AG04450 (cell line): ENCODE data around the gene UQCR11. TPM values are rescaled to one million over a fixed set of nuclear protein-coding genes. Genes with fewer than 3 reads are reported as not detected.

Experiments used
- CTCF ChIA-PET: fragments of 300-600, 350-600 bp; formaldehyde crosslinking; extraction: SDS; loops from one replicate; lab custom pipeline; 2022; ENCODE audit warnings: antibody characterized with exemption, inconsistent platforms; lab: Charles Lee
- POLR2A ChIA-PET: fragments of 350-600 bp; formaldehyde crosslinking; extraction: SDS; loops from one replicate; lab custom pipeline; 2021; ENCODE audit warnings: antibody characterized with exemption, inconsistent platforms; lab: Yijun Ruan, JAX
- DNase-seq: peaks from one replicate; pipeline ENCODE4 v3.0.0-alpha.2; 2011; ENCODE audit warnings: low read depth, low spot score
- H3K27ac ChIP-seq: one replicate; pipeline ENCODE4 v1.5.1; 2012; ENCODE audit warnings: low read depth, low read length, control low read depth
- H3K27me3 ChIP-seq: one replicate; pipeline ENCODE4 v1.6.0; 2012; ENCODE audit warnings: low read length; ENCODE audit not compliant: control insufficient read depth, insufficient read depth
- H3K4me3 ChIP-seq: 2 replicates; pipeline ENCODE4 v1.5.1; 2011; ENCODE audit warnings: mild to moderate bottlenecking, low read depth, low read length, control low read depth
- H3K9me3 ChIP-seq: 2 replicates; pipeline ENCODE4 v1.5.1; 2012; ENCODE audit warnings: low read length; ENCODE audit not compliant: control insufficient read depth, insufficient read depth
- CTCF ChIP-seq: IDR thresholded peaks from 2 replicates; pipeline ENCODE4 v1.5.1; 2011; ENCODE audit warnings: low read depth, low read length, control low read depth, inconsistent platforms
- polyA plus RNA-seq: library from polyadenylated mRNA; depleted of rRNA; stranded (reverse); fragments of >200 nt; gene quantifications from 2 replicates; pipeline ENCODE4 v1.2.3, GENCODE V29; 2011; rRNA removed
- small RNA-seq: library from RNA; depleted of rRNA; stranded (forward); fragments of <200 nt; gene quantifications from one replicate; pipeline ENCODE3, GENCODE V24; 2012; ENCODE audit warnings: low read depth; ENCODE audit not compliant: insufficient read length

Gene UQCR11
- polyA plus RNA-seq, 1 experiment, result 153 TPM

GRCh38 chr19:1554968-1555367 lies 50.3 kb downstream of the UQCR11 start:
- ChIA-PET CTCF (no interaction called here), POLR2A (no interaction called here)
- Histone ChIP-seq H3K27ac (no peak overlapping the region), H3K27me3 (no peaks in the 10 kb centered on the region), H3K9me3 (no peaks in the 10 kb centered on the region; the same call in 1 of the 2 replicates), H3K4me3 (no peak overlapping the region)
- no peak for TF ChIP-seq CTCF
- no peak for DNase-seq

- Histone ChIP-seq H3K27ac (no peak overlapping the region), H3K27me3 (no peaks in the 10 kb centered on the region), H3K4me3 (no peak overlapping the region), H3K9me3 (no peaks in the 10 kb centered on the region; the same call in 1 of the 2 replicates)
- no peak for TF ChIP-seq CTCF
- POLR2A ChIA-PET, result no interaction called here
- no peak for DNase-seq
- CTCF ChIA-PET, result no interaction called here
Measured at GRCh38 chr19:1553415-1553814, 51.8 kb downstream of the UQCR11 start.

GRCh38 chr19:1551068-1552040 lies 53.9 kb downstream of the UQCR11 start:
- Histone ChIP-seq H3K4me3 (no peak overlapping the region), H3K27me3 (no peaks in the 10 kb centered on the region), H3K9me3 (no peaks in the 10 kb centered on the region; the same call in 1 of the 2 replicates), H3K27ac (no peak overlapping the region)
- ChIA-PET CTCF (interaction anchor here (1.1 kb wide), 1 partner anchor 12 kb away, joined by 6 read pairs; no protein-coding TSS in a partner anchor), POLR2A (no interaction called here)
- no peak for TF ChIP-seq CTCF
- no peak for DNase-seq

- no peaks in the 10 kb centered on the region for H3K27me3 ChIP-seq
- no peaks in the 10 kb centered on the region; the same call in 1 of the 2 replicates for H3K9me3 ChIP-seq
- TF ChIP-seq CTCF, result no peak
- POLR2A ChIA-PET, result no interaction called here
- DNase-seq, result no peak
- no peak overlapping the region for H3K27ac ChIP-seq
- CTCF ChIA-PET, result no interaction called here
- no peak overlapping the region for H3K4me3 ChIP-seq
Measured at GRCh38 chr19:1549332-1549945, 55.8 kb downstream of the UQCR11 start.

Small RNAs within 50 kb of the gene (small RNA-seq; reads per million reads assigned to genes)
- gene AC005943.2 (not detected), gene RN7SL477P (not detected), gene RNU6-1223P (not detected)

Other genes with a start within 250 kb of the UQCR11 start
- gene NDUFS7, start 221.6 kb downstream of the UQCR11 start, polyA plus RNA-seq, result 26.1 and 45.5 TPM in 2 replicates
- 26.9 and 39.8 TPM in 2 replicates for gene GAMT, start 203.9 kb downstream of the UQCR11 start, polyA plus RNA-seq
- 45.8 and 52.8 TPM in 2 replicates for gene DAZAP1, start 197.9 kb downstream of the UQCR11 start, polyA plus RNA-seq
- 596 and 980 TPM in 2 replicates for gene RPS15, start 167.1 kb downstream of the UQCR11 start, polyA plus RNA-seq
- gene APC2, start 155.3 kb downstream of the UQCR11 start, polyA plus RNA-seq, result 0.09 and 0.17 TPM in 2 replicates
- 14.5 and 17.5 TPM in 2 replicates for gene C19orf25, start 126.2 kb downstream of the UQCR11 start, polyA plus RNA-seq
- gene PCSK4, start 115.1 kb downstream of the UQCR11 start, polyA plus RNA-seq, result 0.40 TPM in 2 replicates
- gene REEP6, start 114.3 kb downstream of the UQCR11 start, polyA plus RNA-seq, result 0.84 and 1.1 TPM in 2 replicates
- gene ADAMTSL5, start 92.4 kb downstream of the UQCR11 start, polyA plus RNA-seq, result 5.6 and 7.5 TPM in 2 replicates
- not detected in 2 replicates for gene PLK5, start 81.4 kb downstream of the UQCR11 start, polyA plus RNA-seq
- 5.4 and 6.2 TPM in 2 replicates for gene MEX3D, start 37.1 kb downstream of the UQCR11 start, polyA plus RNA-seq
- gene MBD3, start 12.6 kb downstream of the UQCR11 start, polyA plus RNA-seq, result 21.9 and 35.4 TPM in 2 replicates
- gene TCF3, start 47.2 kb upstream of the UQCR11 start, polyA plus RNA-seq, result 47.3 and 51.7 TPM in 2 replicates
- not detected in 2 replicates for gene ONECUT3, start 148.0 kb upstream of the UQCR11 start, polyA plus RNA-seq
- gene ATP8B3, start 206.8 kb upstream of the UQCR11 start, polyA plus RNA-seq, result 2.7 and 2.8 TPM in 2 replicates
- gene REXO1, start 243.0 kb upstream of the UQCR11 start, polyA plus RNA-seq, result 5.4 and 8.4 TPM in 2 replicates